GM12878 (cell line): ENCODE data around the gene TFPI2.

Experiments used
- CTCF ChIP-seq, 3 experiments: IDR thresholded peaks in 2 of 3; conservative IDR thresholded peaks in 1 of 3; 2 replicates each; pipeline ENCODE4 v1.5.1; 2011; ENCODE audit warnings: low read depth in 3 of 3, low read length in 3 of 3, mild to moderate bottlenecking in 3 of 3, control low read depth in 2 of 3, moderate library complexity in 2 of 3, inconsistent platforms in 1 of 3, mixed read lengths in 1 of 3; ENCODE audit not compliant: control insufficient read depth in 2 of 3, insufficient read depth in 1 of 3; ENCODE audit errors: extremely low read depth in 1 of 3
- TAF1 ChIP-seq: IDR thresholded peaks from 2 replicates; pipeline ENCODE4 v1.6.1; 2011; ENCODE audit warnings: mild to moderate bottlenecking, low read depth, low read length, borderline replicate concordance

DNA sequence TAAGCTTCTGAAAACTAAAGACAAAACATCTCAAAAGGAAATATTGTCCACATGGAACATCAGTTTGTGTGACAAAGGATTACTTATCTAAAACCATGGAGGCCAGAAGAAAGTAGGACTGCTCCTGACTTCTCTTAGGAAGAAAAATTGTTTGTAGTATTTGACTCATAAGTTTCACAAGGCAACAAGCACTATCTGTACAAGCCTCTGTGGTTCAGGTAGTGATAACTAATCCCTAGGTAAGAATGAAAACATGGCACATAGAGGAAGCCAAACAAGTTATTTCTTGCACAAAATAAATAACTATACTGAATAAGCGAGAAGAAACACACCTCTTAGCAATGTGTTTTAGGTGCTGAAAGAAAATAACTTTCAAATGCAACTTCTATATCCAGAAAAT lies 30.3 kb downstream of the TFPI2 start:
- no peak for TF ChIP-seq CTCF (IDR thresholded peaks at IDR 0.05 in 2 of 3, conservative IDR thresholded peaks at IDR 0.05 in 1 of 3; ENCODE audit: control insufficient read depth in 2 of 3, extremely low read depth in 1 of 3, insufficient read depth in 1 of 3, low read depth in 3 of 3, low read length in 3 of 3)
- no peak for TF ChIP-seq TAF1
